ENCODE results near the gene ZNF484.
A peak's percentile ranks its signal among the peaks of the same experiment; 100 is the strongest.
"Not testable (repeated sequence)": the region's sequence is repeated elsewhere in the genome, so short reads cannot be mapped to it uniquely, and the experiment has no call there.

The ZNF484 gene

DNA sequence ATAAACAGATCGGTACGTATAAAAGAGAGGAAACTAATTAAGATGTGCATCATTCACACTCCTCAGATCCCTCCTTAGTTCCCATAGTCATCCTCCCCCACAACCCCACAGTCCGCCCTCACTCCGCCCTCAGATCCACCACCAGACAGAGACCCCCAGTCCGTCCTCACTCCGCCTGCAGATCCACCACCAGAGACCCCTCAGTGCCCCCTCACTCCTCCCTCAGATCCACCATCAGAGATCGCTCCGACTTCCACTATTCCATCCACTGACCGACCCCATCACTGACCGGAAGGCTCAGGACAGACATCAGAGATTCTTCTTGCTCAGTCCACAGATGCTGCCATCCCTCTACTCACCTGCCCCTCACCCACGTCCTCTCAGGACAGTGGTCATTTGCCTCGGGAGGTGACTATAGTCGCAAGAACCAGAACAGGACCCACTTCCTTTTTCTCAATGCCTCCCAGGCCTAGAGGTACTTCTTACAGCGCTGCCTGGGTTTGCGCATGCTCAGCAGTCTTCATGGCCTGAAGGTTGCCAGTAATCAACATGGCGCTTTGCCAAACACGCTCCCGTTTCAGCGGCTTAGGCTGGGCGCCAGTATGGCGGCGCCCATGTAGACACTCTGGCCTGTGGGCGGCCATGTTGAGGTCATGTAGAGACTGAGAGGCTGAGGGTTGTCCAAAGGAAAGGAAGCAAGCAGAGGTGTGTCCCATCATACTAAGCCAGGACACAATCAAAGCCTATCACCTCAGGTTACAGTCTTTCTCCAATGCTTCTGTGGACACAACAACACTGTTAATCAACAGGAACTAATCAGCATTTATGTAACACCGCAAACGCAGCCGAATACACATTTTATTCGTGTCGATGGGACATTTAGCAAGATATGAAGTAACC is at the start of gene ZNF484:
Gene ZNF484, minus strand, starts transcription at position 508 of the 900 bp plus-strand sequence. CDS start 3,009 bp downstream, outside the sequence.
- peak; percentile 95 for DNase-seq (ENCODE audit: low read depth)

- DNase-seq (ENCODE audit: low read depth), result no peak
Observed at GRCh38 chr9:92920437-92920836, 42.6 kb upstream of the ZNF484 start.

DNA sequence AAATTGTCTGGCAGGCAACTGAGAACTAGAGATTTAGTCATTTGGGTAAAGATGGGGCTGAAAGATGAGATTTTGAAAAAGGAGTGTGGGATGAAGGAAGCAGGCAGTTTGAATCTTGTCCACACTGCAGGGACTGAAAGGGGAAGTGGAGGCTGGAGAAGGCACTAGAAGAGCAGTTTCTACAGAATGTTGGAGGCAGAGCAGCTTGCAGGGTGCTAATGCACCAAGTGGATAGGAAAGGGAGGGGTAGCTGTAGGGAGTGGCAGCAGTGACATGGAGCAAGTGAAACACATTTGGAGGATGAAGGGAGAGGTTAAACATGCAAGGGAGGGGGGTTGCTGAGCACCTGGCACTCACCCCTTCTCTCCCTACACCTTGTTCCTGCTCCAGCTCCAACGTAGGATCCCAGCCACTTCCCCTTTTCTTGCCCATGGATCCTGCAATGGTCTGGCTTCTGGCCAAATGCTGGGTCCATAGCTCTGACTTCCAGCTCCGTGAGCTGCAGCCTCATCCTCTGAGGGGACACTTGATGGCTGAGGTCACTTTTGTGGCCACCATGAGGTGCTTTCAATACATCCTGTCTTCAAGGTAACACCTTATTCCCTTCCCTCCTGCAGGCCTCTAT is 39.5 kb upstream of the ZNF484 start:
- no peak for DNase-seq (ENCODE audit: low read depth)

DNA sequence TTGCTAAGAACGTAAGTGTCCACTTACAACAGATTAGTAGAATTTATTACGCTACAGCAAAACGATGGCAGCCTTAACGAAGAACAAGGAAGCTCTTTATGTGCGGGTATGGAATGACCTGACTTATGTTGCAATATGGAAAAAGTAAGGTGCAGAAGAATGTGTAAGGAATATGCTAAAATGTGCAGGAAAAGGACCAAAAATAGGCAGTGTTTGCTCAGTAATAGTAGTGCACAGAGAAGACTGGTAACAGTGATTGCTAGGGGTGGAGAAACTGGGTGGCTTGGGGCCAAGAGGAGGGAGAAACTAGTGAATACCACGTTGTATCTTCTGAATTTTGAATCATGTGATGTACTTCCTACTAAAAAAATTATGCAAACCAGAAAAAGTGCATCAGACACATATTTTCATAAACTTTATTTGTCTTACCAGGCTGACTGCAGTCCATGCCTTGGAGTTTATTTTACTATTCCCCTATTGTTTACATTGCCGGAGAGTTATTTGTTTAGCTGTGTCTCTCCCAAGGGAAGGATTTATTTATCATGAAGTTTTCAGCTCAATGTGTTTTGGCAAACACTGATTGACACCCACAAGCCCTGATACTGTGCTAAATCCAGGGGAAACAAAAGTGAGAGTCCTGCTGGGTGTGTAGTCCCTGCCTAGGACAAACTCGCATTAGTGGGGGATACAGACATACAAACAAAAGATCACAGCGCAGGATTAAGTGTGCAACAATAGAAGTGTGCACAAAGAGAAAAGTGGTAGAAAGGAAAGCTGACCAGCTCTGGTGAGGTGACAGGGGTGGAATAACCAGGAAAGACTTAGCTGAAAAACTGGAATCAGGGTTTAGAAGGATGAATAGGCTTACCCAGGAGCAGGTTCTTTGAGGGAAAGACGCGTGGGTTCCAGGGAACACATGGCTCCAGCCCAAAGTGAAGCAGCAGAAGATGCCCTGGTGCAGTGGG is 34.0 kb upstream of the ZNF484 start:
- no peak for DNase-seq (ENCODE audit: low read depth)

- not testable (repeated sequence) for DNase-seq (ENCODE audit: low read depth)
Observed at GRCh38 chr9:92905137-92905536, 27.3 kb upstream of the ZNF484 start.

DNA sequence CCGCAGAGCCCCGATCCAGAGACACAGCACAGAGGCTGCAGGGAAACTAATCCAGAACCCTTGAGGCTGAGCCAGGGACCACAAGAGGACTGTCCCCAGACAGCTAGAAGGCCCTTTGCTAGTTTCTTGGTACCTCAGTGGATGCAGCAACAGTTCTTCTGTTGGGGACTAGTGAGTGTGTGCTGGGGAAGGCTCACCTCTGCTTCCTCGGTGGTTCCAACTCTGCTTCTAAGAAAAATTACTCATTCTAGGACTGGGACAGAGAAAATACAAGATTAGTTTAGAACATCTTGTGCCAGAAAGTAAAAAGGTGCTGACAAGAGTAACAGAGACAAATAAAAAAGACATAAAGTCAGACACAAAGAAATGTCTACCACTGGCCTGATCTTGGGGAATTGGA is 19.5 kb upstream of the ZNF484 start:
- no peak for DNase-seq (ENCODE audit: low read depth)

- DNase-seq (ENCODE audit: low read depth), result no peak
Observed at GRCh38 chr9:92895812-92896436, 18.1 kb upstream of the ZNF484 start.

GRCh38 chr9:92894711-92895362 is 17.0 kb upstream of the ZNF484 start:
- no peak for DNase-seq (ENCODE audit: low read depth)

DNA sequence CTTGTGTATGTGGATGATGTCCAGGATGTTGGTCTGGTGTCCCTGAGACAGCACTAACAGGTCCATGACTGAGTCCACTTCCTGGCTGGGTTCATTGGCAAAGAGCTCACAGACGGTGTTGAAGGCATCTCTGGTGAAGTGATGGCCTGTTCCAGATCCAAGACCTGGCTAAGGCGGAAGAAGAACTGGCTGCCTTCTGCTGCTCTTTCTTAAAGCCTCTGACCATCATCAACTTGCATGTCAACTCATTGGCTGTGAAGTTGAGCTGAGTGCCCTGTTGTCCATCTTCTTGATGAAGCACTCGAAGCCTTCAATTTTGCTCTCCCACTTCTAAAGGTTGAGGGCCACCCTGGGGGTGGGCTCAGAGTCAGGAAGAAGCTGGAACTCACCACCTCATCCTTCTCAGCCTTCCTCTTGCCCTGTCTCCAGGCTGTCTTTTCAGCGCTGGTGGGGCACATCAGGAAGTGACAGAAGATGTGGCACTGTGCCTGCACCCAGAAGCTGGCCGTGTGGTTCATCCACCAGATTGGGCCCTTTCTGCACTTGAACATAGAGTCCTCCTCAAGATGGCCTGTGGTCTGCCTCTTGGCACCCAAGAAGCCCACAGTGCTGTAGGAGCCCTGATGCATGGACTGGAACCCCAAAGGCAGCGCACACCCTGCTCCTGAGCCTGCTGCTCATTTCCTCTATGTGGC is 16.2 kb upstream of the ZNF484 start:
- not testable (repeated sequence) for DNase-seq (ENCODE audit: low read depth)

- DNase-seq (ENCODE audit: low read depth), result not testable (repeated sequence)
Observed at GRCh38 chr9:92892276-92892675, 14.4 kb upstream of the ZNF484 start.

GRCh38 chr9:92890761-92891160 is 12.9 kb upstream of the ZNF484 start:
- DNase-seq (ENCODE audit: low read depth), result no peak

GRCh38 chr9:92887880-92888338 is 10.1 kb upstream of the ZNF484 start:
- no peak for DNase-seq (ENCODE audit: low read depth)

- not testable (repeated sequence) for DNase-seq (ENCODE audit: low read depth)
Observed at GRCh38 chr9:92886846-92887610, 9.2 kb upstream of the ZNF484 start.

DNA sequence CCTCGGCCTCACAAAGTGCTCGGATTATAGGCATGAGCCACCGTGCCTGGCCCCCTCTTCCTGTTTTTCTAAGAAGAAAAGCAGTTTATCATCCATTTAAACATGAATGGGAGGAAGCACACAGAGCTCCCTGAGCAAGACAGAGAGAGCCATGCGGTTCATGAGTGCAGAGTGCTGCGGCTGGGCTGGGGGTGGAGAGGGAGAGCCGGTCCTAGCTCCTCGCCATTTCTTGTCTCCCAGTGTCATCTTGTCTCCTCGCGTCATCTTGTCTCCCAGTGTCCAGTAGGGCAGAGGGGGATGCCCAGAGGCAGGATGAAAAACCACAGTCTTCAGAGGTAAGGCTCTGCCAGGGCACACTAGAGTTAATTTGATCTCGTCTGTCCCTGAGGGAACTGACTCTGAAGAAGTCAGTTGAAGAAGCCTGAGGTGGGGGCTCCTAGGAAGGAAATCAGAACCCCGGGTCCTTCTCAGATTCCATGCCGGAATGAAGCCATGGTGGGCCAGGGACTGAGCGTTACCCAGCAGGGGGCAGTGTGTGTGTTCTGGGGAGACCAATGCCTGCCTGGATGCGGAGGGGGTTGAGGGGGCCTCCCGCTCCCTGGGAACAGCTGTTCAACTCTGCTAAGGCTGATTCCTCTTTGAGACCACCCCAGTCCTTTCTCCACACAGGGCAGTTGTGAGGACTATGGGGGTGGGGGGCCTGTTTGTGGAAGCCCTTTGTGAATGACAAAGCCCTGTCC is 6.0 kb upstream of the ZNF484 start:
- not testable (repeated sequence) for DNase-seq (ENCODE audit: low read depth)

GRCh38 chr9:92882276-92882675 is 4.4 kb upstream of the ZNF484 start:
- no peak for DNase-seq (ENCODE audit: low read depth)

DNA sequence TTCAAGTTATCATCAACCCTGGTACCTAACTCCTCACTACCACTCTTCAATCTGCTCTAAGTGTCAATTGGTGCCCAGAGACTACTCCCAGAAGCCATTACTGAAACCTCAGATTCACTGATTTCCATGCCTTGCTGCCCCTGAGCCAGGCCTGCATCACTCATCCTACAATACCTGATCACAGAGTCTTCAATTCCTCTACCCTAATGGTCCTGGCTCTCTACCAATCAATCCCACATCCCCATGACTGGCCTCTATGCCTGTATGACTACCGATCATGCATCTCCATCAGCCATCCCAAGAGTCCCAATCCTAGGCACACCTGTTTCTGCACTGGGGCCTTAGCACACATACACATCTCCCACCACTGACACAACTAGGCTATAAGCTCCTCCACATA is 2.5 kb downstream of the ZNF484 start:
- no peak for DNase-seq (ENCODE audit: low read depth)

GRCh38 chr9:92870289-92870688 is 7.5 kb downstream of the ZNF484 start:
- no peak for DNase-seq (ENCODE audit: low read depth)

- not testable (repeated sequence) for DNase-seq (ENCODE audit: low read depth)
Observed at GRCh38 chr9:92866600-92866999, 11.2 kb downstream of the ZNF484 start.

DNA sequence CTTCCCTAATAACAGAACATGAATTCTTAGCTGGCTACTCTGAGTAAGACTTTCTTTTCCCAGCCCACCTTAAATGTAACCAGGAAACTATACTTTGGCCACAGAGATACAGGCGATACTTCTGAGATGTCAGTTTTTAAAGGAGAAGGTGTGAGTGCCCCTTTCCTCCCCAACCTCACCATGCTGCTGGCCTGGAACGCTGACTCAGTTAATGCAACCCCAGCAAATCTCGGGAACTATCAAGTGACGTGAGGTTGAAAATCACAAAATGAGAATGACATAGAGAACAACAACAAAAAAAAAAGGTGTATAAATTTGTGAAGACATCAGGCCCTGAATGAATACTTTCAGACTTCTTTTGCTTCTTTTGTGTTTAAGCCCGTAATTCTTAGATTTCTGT is 13.7 kb downstream of the ZNF484 start:
- no peak for DNase-seq (ENCODE audit: low read depth)

Measured in HS-5 (cell line).